ENCODE data around the gene MAFB.

GRCh38 chr20:40650707-40651106, 38.3 kb downstream of the MAFB start:
- TF ChIP-seq CTCF (conservative IDR thresholded peaks at IDR 0.05 in 1 of 2, IDR thresholded peaks at IDR 0.05 in 1 of 2; ENCODE audit: extremely low read depth in 1 of 2, insufficient read depth in 1 of 2, low read depth in 1 of 2, low read length in 2 of 2) (no peak), EZH2 (IDR thresholded peaks at IDR 0.05; ENCODE audit: borderline replicate concordance, low read length) (no peak)
